Heart left ventricle (tissue), 16 donors: ENCODE measurements around the gene SMARCC1. TPM values are rescaled to one million over a fixed set of nuclear protein-coding genes. Genes with fewer than 3 reads are reported as not detected.

Experiments
- ATAC-seq, 4 donors: fragments of 200-7000 bp; cut with Tn5 transposase; one replicate each; pipeline ENCODE4 v1.9.1; 2020 to 2022; ENCODE audit warnings: moderate library complexity in 4 of 4, mild to moderate bottlenecking in 3 of 4, moderate number of reproducible peaks in 1 of 4
- DNase-seq, 5 donors: peaks; one replicate each; pipeline ENCODE4 v3.0.0-alpha.2; 2020
- H3K27ac ChIP-seq, 12 donors: fragments of 200-600 bp; sonication (generic) in 4 of 12; one replicate each; pipeline versions ENCODE4 v1.5.0 to v1.8.0; 2016 to 2022; ENCODE audit warnings: mild to moderate bottlenecking in 2 of 12
- H3K27me3 ChIP-seq, 9 donors: fragments of 200-600 bp; sonication (generic) in 2 of 9; one replicate each; pipeline versions ENCODE4 v1.5.1 to v1.8.0; 2016 to 2022; ENCODE audit warnings: mild to moderate bottlenecking in 3 of 9
- H3K36me3 ChIP-seq, 9 donors: fragments of 200-600 bp; sonication (generic) in 2 of 9; one replicate each; pipeline versions ENCODE4 v1.5.0 to v1.8.0; 2018 to 2022; ENCODE audit warnings: mild to moderate bottlenecking in 2 of 9
- H3K4me1 ChIP-seq, 12 donors: fragments of 200-600 bp; sonication (generic) in 4 of 12; one replicate each; pipeline versions ENCODE4 v1.5.0 to v1.8.0; 2016 to 2022; ENCODE audit warnings: mild to moderate bottlenecking in 3 of 12
- H3K4me3 ChIP-seq, 12 donors: fragments of 200-600 bp; sonication (generic) in 4 of 12; one replicate each; pipeline versions ENCODE4 v1.5.0 to v1.8.0; 2017 to 2022; ENCODE audit warnings: mild to moderate bottlenecking in 9 of 12, moderate library complexity in 4 of 12
- H3K9me3 ChIP-seq, 12 donors: fragments of 200-600 bp; sonication (generic) in 4 of 12; one replicate each; pipeline versions ENCODE4 v1.5.0 to v1.8.0; 2016 to 2022; ENCODE audit warnings: mild to moderate bottlenecking in 1 of 12
- CTCF ChIP-seq, 12 donors: fragments of 200-600 bp; sonication (generic) in 4 of 12; IDR thresholded peaks; one replicate each; pipeline versions ENCODE4 v1.5.0 to v1.8.0; 2018 to 2022; ENCODE audit warnings: antibody characterized with exemption in 12 of 12, mild to moderate bottlenecking in 5 of 12
- POLR2A ChIP-seq, 2 donors: fragments of 450-650 bp; IDR thresholded peaks; one replicate each; pipeline ENCODE4 v1.6.1; 2017; ENCODE audit warnings: antibody characterized with exemption in 2 of 2, mild to moderate bottlenecking in 2 of 2, moderate library complexity in 2 of 2
- WGBS, 4 donors: extraction: QIAGEN DNeasy Blood & Tissue Kit in 2 of 4; methylation state at CpG; one replicate each; pipeline versions ENCODE4 v1.1.5 to v1.1.7; 2013 to 2018; 5-methylcytosine and 5-hydroxymethylcytosine counted together
- intact Hi-C, 10 donors: fragments of 100-400 bp; cut with DNase I; formaldehyde crosslinking; loops; one replicate each; pipeline versions ENCODE4 v1.11.1 to v1.14.2; 2022
- polyA plus RNA-seq, 2 donors: library from polyadenylated mRNA; stranded (reverse); fragments of 200-250 nt; gene quantifications; one replicate each; pipeline ENCODE4 v1.2.3, GENCODE V29; 2013
- total RNA-seq, 9 donors: library from RNA; depleted of rRNA in 2 of 9; stranded (reverse); fragments of >200 nt in 2 of 9; fragmentation: NEBNext Ultra II Directional in 3 of 9; extraction: Animal tissue kit (Norgen Biotek cat#: 25700) in 3 of 9; gene quantifications; one replicate each; pipeline versions ENCODE4 v1.1.0 to v1.2.4, GENCODE V29; 2016 to 2023
- donor health status: ischemic (EF 13 %, LVEDD 7.1; RV severe dilation, severe dysfunction).
- donor health status: healthy with polysubstance abuse.
- donor health status: DM: no; HTN: yes; CAD: no.
- donor health status: DM: no; HTN: no; CAD: no.
- donor health status: ischemic (EF 25% LVEDD 6.9; RV normal size, moderate dysfunction).
- donor health status: ischemic (EF 25% LVEDD 5.7; RV mildly dilated, moderate dysfunction).
- donor health status: healthy.
- donor health status: DM: yes; HTN: yes; CAD: no.
- donor health status: ischemic (EF 35%, LVEDD 5.7; RV mildly dilated, moderate dysfunction).
- donor health status: nonischemic (EF 11% LVEDD 7.7; RV severe dilation, severe dysfunction).
- donor health status: DM: yes; HTN: yes; CAD: no.
- donor health status: PGD.
- donor health status: ischemic (EF 29% LVEDD 5.4; RV normal size, mild dysfunction).
- donor health status: nonischemic (EF 23%, LVEDD 6.1; RV moderate dilation, normal function).

SMARCC1 gene
- total and polyA plus RNA-seq, 11 donors: 5.8 to 31.4 (median 25.5) TPM

DNA sequence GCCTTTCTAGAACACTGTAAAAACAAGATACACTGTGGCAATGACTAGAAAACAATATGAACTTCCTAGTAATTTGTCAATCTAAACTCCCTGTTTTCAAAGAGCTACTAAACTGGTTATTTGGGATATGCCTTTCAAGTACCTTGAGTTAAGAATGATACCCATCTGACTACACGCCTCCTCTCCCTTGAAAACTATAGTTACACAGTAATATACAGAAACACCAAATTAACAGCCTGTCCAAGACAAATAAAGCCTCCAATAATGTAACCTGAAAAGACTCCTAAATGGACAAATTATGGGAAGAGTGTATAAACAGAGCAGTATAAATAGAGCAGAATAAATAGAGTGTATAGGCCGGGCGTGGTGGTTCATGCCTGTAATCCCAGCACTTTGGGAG is 70.1 kb downstream of the SMARCC1 start:
- DNase-seq (no peak), ATAC-seq (no peak)
- peaks cover 0 to 25% (median 9%) of the 10 kb centered on the region in 12 donors for H3K4me1 ChIP-seq
- 98 to 100% (median 99%) methylated on average over 3 of the region's 3 CpGs for WGBS, 4 donors
- H3K27me3 ChIP-seq: no peaks in the 10 kb centered on the region
- H3K9me3 ChIP-seq: no peaks in the 10 kb centered on the region
- H3K27ac ChIP-seq: no peak overlapping the region
- TF ChIP-seq POLR2A (IDR thresholded peaks at IDR 0.05): no peak
- TF ChIP-seq CTCF (IDR thresholded peaks at IDR 0.05): no peak
- peaks cover 0 to 82% (median 75%) of the 10 kb centered on the region in 9 donors for H3K36me3 ChIP-seq
- intact Hi-C loops: loop anchor here in 2 of 10 donors (10.0 kb wide), 1 partner anchor 73 kb away; the partner anchor contains the start of gene SMARCC1 (in 2 of the 2)
- H3K4me3 ChIP-seq: no peak overlapping the region

- no peaks in the 10 kb centered on the region for H3K27me3 ChIP-seq
Observed at GRCh38 chr3:47705391-47705790, 76.3 kb downstream of the SMARCC1 start.

DNA sequence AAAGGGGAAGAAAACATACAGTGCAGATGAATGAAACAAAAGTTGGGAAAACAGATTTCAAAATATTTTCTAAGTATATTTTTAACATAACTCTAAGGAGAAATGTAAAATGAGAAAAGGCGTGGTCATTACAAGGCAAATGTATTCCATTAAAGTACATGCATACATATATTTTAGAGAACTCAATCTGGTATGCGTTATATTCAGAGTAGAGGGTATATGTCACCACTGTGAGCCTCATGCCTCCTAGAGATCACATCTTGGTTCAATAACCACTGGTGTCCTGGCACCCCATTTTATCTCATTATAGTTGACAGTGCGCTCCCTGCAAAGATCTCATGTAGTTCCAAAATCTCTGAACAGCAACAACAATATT is 77.5 kb downstream of the SMARCC1 start:
- H3K36me3 ChIP-seq: peaks cover 0 to 98% (median 90%) of the 10 kb centered on the region in 9 donors
- H3K4me1 ChIP-seq: no peaks in the 10 kb centered on the region
- no peaks in the 10 kb centered on the region for H3K27me3 ChIP-seq
- H3K9me3 ChIP-seq: no peaks in the 10 kb centered on the region
- no peak overlapping the region for H3K4me3 ChIP-seq
- TF ChIP-seq POLR2A (IDR thresholded peaks at IDR 0.05): no peak
- no peak for TF ChIP-seq CTCF (IDR thresholded peaks at IDR 0.05)
- ATAC-seq (no peak), DNase-seq (no peak)
- intact Hi-C loops: loop anchor here in 1 of 10 donors (10.0 kb wide), 1 partner anchor 81 kb away; the partner anchor contains the start of gene SMARCC1
- WGBS, 4 donors: 96 to 99% (median 98%) methylated on average over 3 of the region's 3 CpGs
- H3K27ac ChIP-seq: no peak overlapping the region

More at GRCh38 chr3:47705391-47705790, 76.3 kb downstream of the SMARCC1 start:
- Histone ChIP-seq H3K9me3 (no peaks in the 10 kb centered on the region), H3K27ac (no peak overlapping the region), H3K4me1 (no peaks in the 10 kb centered on the region), H3K36me3 (peaks cover 0 to 98% (median 90%) of the 10 kb centered on the region in 9 donors), H3K4me3 (no peak overlapping the region)
- 58 to 67% (median 64%) methylated on average over 1 of the region's 1 CpG for WGBS, 4 donors
- intact Hi-C loops: loop anchor here in 1 of 10 donors (10.0 kb wide), 1 partner anchor 79 kb away; the partner anchor contains the start of gene SMARCC1
- ATAC-seq (no peak), DNase-seq (no peak)
- TF ChIP-seq POLR2A (IDR thresholded peaks at IDR 0.05): no peak
- no peak for TF ChIP-seq CTCF (IDR thresholded peaks at IDR 0.05)

DNA sequence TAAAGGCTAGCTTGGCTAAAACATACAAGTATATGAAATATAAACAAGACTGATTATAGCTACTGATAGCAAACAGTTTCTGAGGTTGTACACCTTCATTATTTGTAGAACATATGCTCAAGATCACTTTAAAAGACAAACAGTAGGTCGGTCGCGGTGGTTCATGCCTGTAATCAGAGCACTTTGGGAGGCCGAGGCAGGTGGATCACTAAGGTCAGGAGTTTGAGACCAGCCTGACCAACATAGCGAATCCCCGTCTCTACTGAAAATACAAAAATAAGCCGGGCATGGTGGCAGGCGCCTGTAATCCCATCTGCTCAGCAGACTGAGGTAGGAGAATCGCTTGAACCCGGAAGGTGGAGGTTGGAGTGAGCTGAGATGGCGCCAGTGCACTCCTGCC is 80.3 kb downstream of the SMARCC1 start:
- Histone ChIP-seq H3K9me3 (no peaks in the 10 kb centered on the region), H3K36me3 (peaks cover 0 to 85% (median 79%) of the 10 kb centered on the region in 9 donors), H3K27ac (no peak overlapping the region), H3K27me3 (no peaks in the 10 kb centered on the region), H3K4me1 (no peaks in the 10 kb centered on the region), H3K4me3 (no peak overlapping the region)
- WGBS, 4 donors: 97 to 99% (median 97%) methylated on average over 11 of the region's 11 CpGs
- DNase-seq (no peak), ATAC-seq (no peak)
- TF ChIP-seq POLR2A (IDR thresholded peaks at IDR 0.05) (no peak), CTCF (IDR thresholded peaks at IDR 0.05) (no peak)
- intact Hi-C loops: loop anchor here in 1 of 10 donors (10.0 kb wide), 1 partner anchor 83 kb away; the partner anchor contains the start of gene SMARCC1
